SK-N-SH (cell line): ENCODE data around the gene DHX57. TPM values are rescaled to one million over a fixed set of nuclear protein-coding genes. Genes with fewer than 3 reads are reported as not detected.

Source experiments
- CTCF ChIA-PET: fragments of 300-600, 350-600 bp; formaldehyde crosslinking; extraction: SDS; loops from one replicate; lab custom pipeline; 2021; lab: Yijun Ruan, JAX
- POLR2A ChIA-PET: fragments of 350-600 bp; sonication (Branson Sonifier 250); formaldehyde crosslinking; extraction: SDS; loops from one replicate; lab custom pipeline; 2020; ENCODE audit warnings: antibody characterized with exemption, inconsistent platforms; lab: Yijun Ruan, JAX
- DNase-seq: peaks from one replicate; pipeline ENCODE4 v3.0.0; 2012
- H2AFZ ChIP-seq: fragments of 200-600 bp; sonication (generic); 2 replicates; pipeline ENCODE4 v1.8.1; 2016; ENCODE audit warnings: antibody characterized with exemption, mild to moderate bottlenecking, low read depth
- H3F3A ChIP-seq: fragments of 200-600 bp; sonication (generic); replicated peaks from 2 replicates; pipeline ENCODE3; 2016; ENCODE audit warnings: antibody characterized with exemption, mild to moderate bottlenecking; ENCODE audit not compliant: insufficient read depth
- H3K27ac ChIP-seq, 2 experiments: fragments of 200-500 bp in 1 of 2; fragments of 200-600 bp in 1 of 2; sonication (Bioruptor generic) in 1 of 2; sonication (generic), shearing (Covaris generic) in 1 of 2; 2 replicates each; pipeline versions ENCODE4 v1.5.1 to v1.6.1; 2014 to 2016; ENCODE audit warnings: low read depth in 2 of 2, inconsistent platforms in 1 of 2, low read length in 1 of 2, mild to moderate bottlenecking in 1 of 2, mixed read lengths in 1 of 2
- H3K27me3 ChIP-seq: fragments of 200-600 bp; sonication (generic), shearing (Covaris generic); 2 replicates; pipeline ENCODE4 v1.6.1; 2016; ENCODE audit warnings: mixed run types; ENCODE audit not compliant: insufficient read depth
- H3K36me3 ChIP-seq, 2 experiments: fragments of 200-500 bp in 1 of 2; fragments of 200-600 bp in 1 of 2; sonication (Bioruptor generic) in 1 of 2; sonication (generic) in 1 of 2; replicated peaks in 1 of 2; 2 replicates each; pipeline versions ENCODE3 to v1.5.1; 2014 to 2016; ENCODE audit warnings: low read length in 1 of 2, mild to moderate bottlenecking in 1 of 2; ENCODE audit not compliant: insufficient read depth in 2 of 2, control insufficient read depth in 1 of 2
- H3K4me1 ChIP-seq, 2 experiments: fragments of 200-500 bp in 1 of 2; fragments of 200-600 bp in 1 of 2; sonication (Bioruptor generic) in 1 of 2; sonication (generic), shearing (Covaris generic) in 1 of 2; 2 replicates each; pipeline versions ENCODE4 v1.5.1 to v1.6.1; 2014 to 2016; ENCODE audit warnings: low read depth in 1 of 2, low read length in 1 of 2, mixed run types in 1 of 2; ENCODE audit not compliant: insufficient read depth in 2 of 2, control insufficient read depth in 1 of 2
- H3K4me2 ChIP-seq: fragments of 200-600 bp; sonication (generic), shearing (Covaris generic); 2 replicates; pipeline ENCODE4 v1.6.1; 2017; ENCODE audit warnings: mixed run types
- H3K4me3 ChIP-seq, 2 experiments: fragments of 200-500 bp in 1 of 2; fragments of 200-600 bp in 1 of 2; sonication (Bioruptor generic) in 1 of 2; sonication (generic), shearing (Covaris generic) in 1 of 2; 2 replicates each; pipeline versions ENCODE4 v1.5.1 to v1.8.1; 2014 to 2016; ENCODE audit warnings: low read depth in 2 of 2, inconsistent platforms in 1 of 2, low read length in 1 of 2, mild to moderate bottlenecking in 1 of 2, mixed read lengths in 1 of 2, moderate library complexity in 1 of 2
- H3K79me2 ChIP-seq: fragments of 200-600 bp; sonication (generic); 2 replicates; pipeline ENCODE4 v1.8.1; 2017; ENCODE audit warnings: mild to moderate bottlenecking; ENCODE audit not compliant: insufficient read depth
- H3K9ac ChIP-seq: fragments of 200-600 bp; sonication (generic); 2 replicates; pipeline ENCODE4 v1.6.1; 2017; ENCODE audit warnings: mixed run types
- H3K9me2 ChIP-seq: fragments of 200-600 bp; sonication (generic); 2 replicates; pipeline ENCODE4 v1.6.1; 2017; ENCODE audit warnings: mixed run types
- H3K9me3 ChIP-seq: fragments of 200-600 bp; sonication (generic); 2 replicates; pipeline ENCODE4 v1.6.1; 2017; ENCODE audit warnings: mixed run types, mild to moderate bottlenecking, moderate library complexity
- H4K20me1 ChIP-seq: fragments of 200-600 bp; sonication (generic); 2 replicates; pipeline ENCODE4 v1.6.1; 2017; ENCODE audit warnings: mild to moderate bottlenecking, mixed run types; ENCODE audit not compliant: insufficient read depth
- CHD2 ChIP-seq: fragments of 150-350 bp; IDR thresholded peaks from 2 replicates; pipeline ENCODE4 v1.6.1; 2018; ENCODE audit warnings: low read length; ENCODE audit not compliant: partially characterized antibody
- ELF1 ChIP-seq: IDR thresholded peaks from 2 replicates; pipeline ENCODE4 v1.4.0; 2012
- EP300 ChIP-seq, 2 experiments: IDR thresholded peaks; 2 replicates each; pipeline versions ENCODE4 v1.4.0 to v1.6.1; 2012; ENCODE audit warnings: borderline replicate concordance in 1 of 2, low read depth in 1 of 2, low read length in 1 of 2
- EZH2phosphoT487 ChIP-seq: fragments of 200-600 bp; sonication (generic); IDR thresholded peaks from 2 replicates; pipeline ENCODE4 v1.6.1; 2017; ENCODE audit warnings: low read depth, mixed run types, mild to moderate bottlenecking, antibody characterized with exemption, moderate library complexity, borderline replicate concordance
- FOSL2 ChIP-seq: IDR thresholded peaks from 2 replicates; pipeline ENCODE4 v1.4.0; 2012; ENCODE audit warnings: low read depth, mild to moderate bottlenecking, moderate library complexity, borderline replicate concordance
- FOXM1 ChIP-seq: IDR thresholded peaks from 2 replicates; pipeline ENCODE4 v1.4.0; 2012; ENCODE audit warnings: low read depth, mild to moderate bottlenecking
- GABPA ChIP-seq: IDR thresholded peaks from 2 replicates; pipeline ENCODE4 v1.4.0; 2012; ENCODE audit warnings: low read depth, mild to moderate bottlenecking
- GATA2 ChIP-seq: sonication (generic); formaldehyde crosslinking; IDR thresholded peaks from 2 replicates; pipeline ENCODE4 v1.5.0; 2020; ENCODE audit warnings: mild to moderate bottlenecking, missing genetic modification reagents
- MEF2A ChIP-seq: IDR thresholded peaks from 2 replicates; pipeline ENCODE4 v1.4.0; 2012; ENCODE audit warnings: low read depth, borderline replicate concordance
- RAD21 ChIP-seq: IDR thresholded peaks from 2 replicates; pipeline ENCODE4 v1.6.1; 2012; ENCODE audit warnings: mild to moderate bottlenecking, low read length
- RCOR1 ChIP-seq: fragments of 150-350 bp; IDR thresholded peaks from 2 replicates; pipeline ENCODE4 v1.6.1; 2017; ENCODE audit warnings: antibody characterized with exemption, low read length
- RFX5 ChIP-seq: IDR thresholded peaks from 2 replicates; pipeline ENCODE4 v1.6.1; 2012; ENCODE audit warnings: mild to moderate bottlenecking, improper control_type of control experiment, low read length
- TAF1 ChIP-seq: IDR thresholded peaks from 2 replicates; pipeline ENCODE4 v1.6.1; 2012; ENCODE audit warnings: low read depth, mild to moderate bottlenecking, low read length, moderate library complexity, borderline replicate concordance
- TCF12 ChIP-seq: IDR thresholded peaks from 2 replicates; pipeline ENCODE4 v1.4.0; 2012
- WGBS: methylation state at CpG from one replicate; pipeline ENCODE4 v1.1.6; 2017; ENCODE audit warnings: low lambda C conversion rate; 5-methylcytosine and 5-hydroxymethylcytosine counted together
- polyA plus RNA-seq, 3 experiments: library from polyadenylated mRNA; depleted of rRNA; stranded (reverse); fragments of >200 nt; gene quantifications; 2 replicates each; pipeline ENCODE4 v1.2.3, GENCODE V29; 2012
- TF ChIP-seq, protein P1 (sequence below): IDR thresholded peaks from 2 replicates; pipeline ENCODE4 v1.6.1; 2012; ENCODE audit warnings: mild to moderate bottlenecking, low read depth, low read length, moderate library complexity
- TF ChIP-seq, protein P2 (sequence below): IDR thresholded peaks from 2 replicates; pipeline ENCODE4 v1.4.0; 2012; ENCODE audit warnings: low read depth, borderline replicate concordance
- TF ChIP-seq, protein P3 (sequence below): fragments of 150-350 bp; IDR thresholded peaks from 2 replicates; pipeline ENCODE4 v1.6.1; 2016; ENCODE audit warnings: mild to moderate bottlenecking, low read depth, low read length
- TF ChIP-seq, protein P4 (sequence below): IDR thresholded peaks from 2 replicates; pipeline ENCODE4 v1.4.0; 2012; ENCODE audit warnings: low read depth
- TF ChIP-seq, protein P5 (sequence below): IDR thresholded peaks from 2 replicates; pipeline ENCODE4; 2012

The DHX57 gene
- polyA plus RNA-seq, 1 of the 3 experiments (the other 2 are of a cell fraction): 12.3 TPM

- TF ChIP-seq, protein P1, sequence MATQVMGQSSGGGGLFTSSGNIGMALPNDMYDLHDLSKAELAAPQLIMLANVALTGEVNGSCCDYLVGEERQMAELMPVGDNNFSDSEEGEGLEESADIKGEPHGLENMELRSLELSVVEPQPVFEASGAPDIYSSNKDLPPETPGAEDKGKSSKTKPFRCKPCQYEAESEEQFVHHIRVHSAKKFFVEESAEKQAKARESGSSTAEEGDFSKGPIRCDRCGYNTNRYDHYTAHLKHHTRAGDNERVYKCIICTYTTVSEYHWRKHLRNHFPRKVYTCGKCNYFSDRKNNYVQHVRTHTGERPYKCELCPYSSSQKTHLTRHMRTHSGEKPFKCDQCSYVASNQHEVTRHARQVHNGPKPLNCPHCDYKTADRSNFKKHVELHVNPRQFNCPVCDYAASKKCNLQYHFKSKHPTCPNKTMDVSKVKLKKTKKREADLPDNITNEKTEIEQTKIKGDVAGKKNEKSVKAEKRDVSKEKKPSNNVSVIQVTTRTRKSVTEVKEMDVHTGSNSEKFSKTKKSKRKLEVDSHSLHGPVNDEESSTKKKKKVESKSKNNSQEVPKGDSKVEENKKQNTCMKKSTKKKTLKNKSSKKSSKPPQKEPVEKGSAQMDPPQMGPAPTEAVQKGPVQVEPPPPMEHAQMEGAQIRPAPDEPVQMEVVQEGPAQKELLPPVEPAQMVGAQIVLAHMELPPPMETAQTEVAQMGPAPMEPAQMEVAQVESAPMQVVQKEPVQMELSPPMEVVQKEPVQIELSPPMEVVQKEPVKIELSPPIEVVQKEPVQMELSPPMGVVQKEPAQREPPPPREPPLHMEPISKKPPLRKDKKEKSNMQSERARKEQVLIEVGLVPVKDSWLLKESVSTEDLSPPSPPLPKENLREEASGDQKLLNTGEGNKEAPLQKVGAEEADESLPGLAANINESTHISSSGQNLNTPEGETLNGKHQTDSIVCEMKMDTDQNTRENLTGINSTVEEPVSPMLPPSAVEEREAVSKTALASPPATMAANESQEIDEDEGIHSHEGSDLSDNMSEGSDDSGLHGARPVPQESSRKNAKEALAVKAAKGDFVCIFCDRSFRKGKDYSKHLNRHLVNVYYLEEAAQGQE: no peak
- no peak for TF ChIP-seq RCOR1
- no peak for TF ChIP-seq RAD21
- TF ChIP-seq, protein P2, sequence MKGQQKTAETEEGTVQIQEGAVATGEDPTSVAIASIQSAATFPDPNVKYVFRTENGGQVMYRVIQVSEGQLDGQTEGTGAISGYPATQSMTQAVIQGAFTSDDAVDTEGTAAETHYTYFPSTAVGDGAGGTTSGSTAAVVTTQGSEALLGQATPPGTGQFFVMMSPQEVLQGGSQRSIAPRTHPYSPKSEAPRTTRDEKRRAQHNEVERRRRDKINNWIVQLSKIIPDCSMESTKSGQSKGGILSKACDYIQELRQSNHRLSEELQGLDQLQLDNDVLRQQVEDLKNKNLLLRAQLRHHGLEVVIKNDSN: no peak
- no peak for TF ChIP-seq EP300 (IDR thresholded peaks at IDR 0.05; ENCODE audit: borderline replicate concordance in 1 of 2, low read depth in 1 of 2, low read length in 1 of 2)
- TF ChIP-seq FOSL2: peak; percentile 73; the same call in 1 of the 2 replicates
Measured at GRCh38 chr2:38771632-38772031, 104.1 kb downstream of the DHX57 start (continued).

GRCh38 chr2:38765551-38765950 is 110.2 kb downstream of the DHX57 start:
- ChIA-PET CTCF (no interaction called here), POLR2A (interaction anchor here (1.5 kb wide), 1 partner anchor 14 kb away, joined by 16 read pairs; the partner anchor contains the start of gene SRSF7)
- 91% methylated on average over 5 of the region's 5 CpGs for WGBS
- H4K20me1 ChIP-seq: no peaks in the 10 kb centered on the region
- H3K27me3 ChIP-seq: no peaks in the 10 kb centered on the region
- H3F3A ChIP-seq: no peaks in the 10 kb centered on the region
- H2AFZ ChIP-seq: no peak overlapping the region
- DNase-seq: no peak
- H3K4me3 ChIP-seq: no peak overlapping the region
- H3K27ac ChIP-seq: peak overlapping the region in 1 of 2 experiments; percentile 53; a peak in 2 of 4 replicates
- no peaks in the 10 kb centered on the region for H3K79me2 ChIP-seq
- H3K9me3 ChIP-seq: no peaks in the 10 kb centered on the region
- H3K4me2 ChIP-seq: 0 out of 2 replicates have a peak overlapping the region, but pooled peaks have one; percentile 14
- peaks cover 2 to 4% of the 10 kb centered on the region in 2 experiments; a peak in 1 of 4 replicates for H3K4me1 ChIP-seq
- no peaks in the 10 kb centered on the region for H3K36me3 ChIP-seq
- no peak overlapping the region for H3K9ac ChIP-seq
- H3K9me2 ChIP-seq: no peaks in the 10 kb centered on the region
- TF ChIP-seq CHD2 (no peak), MEF2A (no peak), EZH2phosphoT487 (no peak), FOSL2 (no peak), FOXM1 (no peak), GATA2 (no peak), RFX5 (no peak), ELF1 (no peak), RAD21 (no peak), TCF12 (no peak), TAF1 (no peak), GABPA (no peak)
- TF ChIP-seq, protein P3, sequence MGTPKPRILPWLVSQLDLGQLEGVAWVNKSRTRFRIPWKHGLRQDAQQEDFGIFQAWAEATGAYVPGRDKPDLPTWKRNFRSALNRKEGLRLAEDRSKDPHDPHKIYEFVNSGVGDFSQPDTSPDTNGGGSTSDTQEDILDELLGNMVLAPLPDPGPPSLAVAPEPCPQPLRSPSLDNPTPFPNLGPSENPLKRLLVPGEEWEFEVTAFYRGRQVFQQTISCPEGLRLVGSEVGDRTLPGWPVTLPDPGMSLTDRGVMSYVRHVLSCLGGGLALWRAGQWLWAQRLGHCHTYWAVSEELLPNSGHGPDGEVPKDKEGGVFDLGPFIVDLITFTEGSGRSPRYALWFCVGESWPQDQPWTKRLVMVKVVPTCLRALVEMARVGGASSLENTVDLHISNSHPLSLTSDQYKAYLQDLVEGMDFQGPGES: no peak
- TF ChIP-seq, protein P4, sequence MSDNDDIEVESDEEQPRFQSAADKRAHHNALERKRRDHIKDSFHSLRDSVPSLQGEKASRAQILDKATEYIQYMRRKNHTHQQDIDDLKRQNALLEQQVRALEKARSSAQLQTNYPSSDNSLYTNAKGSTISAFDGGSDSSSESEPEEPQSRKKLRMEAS: no peak
- TF ChIP-seq, protein P5, sequence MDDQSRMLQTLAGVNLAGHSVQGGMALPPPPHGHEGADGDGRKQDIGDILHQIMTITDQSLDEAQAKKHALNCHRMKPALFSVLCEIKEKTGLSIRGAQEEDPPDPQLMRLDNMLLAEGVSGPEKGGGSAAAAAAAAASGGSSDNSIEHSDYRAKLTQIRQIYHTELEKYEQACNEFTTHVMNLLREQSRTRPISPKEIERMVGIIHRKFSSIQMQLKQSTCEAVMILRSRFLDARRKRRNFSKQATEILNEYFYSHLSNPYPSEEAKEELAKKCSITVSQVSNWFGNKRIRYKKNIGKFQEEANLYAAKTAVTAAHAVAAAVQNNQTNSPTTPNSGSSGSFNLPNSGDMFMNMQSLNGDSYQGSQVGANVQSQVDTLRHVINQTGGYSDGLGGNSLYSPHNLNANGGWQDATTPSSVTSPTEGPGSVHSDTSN: no peak
